HG03439 (cell line): ENCODE measurements around the gene SLC25A5.
"Not testable (repeated sequence)": the region's sequence is repeated elsewhere in the genome, so short reads cannot be mapped to it uniquely, and the experiment has no call there.

ENCODE experiments used
- ATAC-seq: cut with Tn5 transposase; IDR thresholded peaks from one replicate; pipeline ENCODE4 v1.9.1; 2021; ENCODE audit warnings: mild to moderate bottlenecking, moderate library complexity; ENCODE audit not compliant: unreplicated experiment

Gene SLC25A5

DNA sequence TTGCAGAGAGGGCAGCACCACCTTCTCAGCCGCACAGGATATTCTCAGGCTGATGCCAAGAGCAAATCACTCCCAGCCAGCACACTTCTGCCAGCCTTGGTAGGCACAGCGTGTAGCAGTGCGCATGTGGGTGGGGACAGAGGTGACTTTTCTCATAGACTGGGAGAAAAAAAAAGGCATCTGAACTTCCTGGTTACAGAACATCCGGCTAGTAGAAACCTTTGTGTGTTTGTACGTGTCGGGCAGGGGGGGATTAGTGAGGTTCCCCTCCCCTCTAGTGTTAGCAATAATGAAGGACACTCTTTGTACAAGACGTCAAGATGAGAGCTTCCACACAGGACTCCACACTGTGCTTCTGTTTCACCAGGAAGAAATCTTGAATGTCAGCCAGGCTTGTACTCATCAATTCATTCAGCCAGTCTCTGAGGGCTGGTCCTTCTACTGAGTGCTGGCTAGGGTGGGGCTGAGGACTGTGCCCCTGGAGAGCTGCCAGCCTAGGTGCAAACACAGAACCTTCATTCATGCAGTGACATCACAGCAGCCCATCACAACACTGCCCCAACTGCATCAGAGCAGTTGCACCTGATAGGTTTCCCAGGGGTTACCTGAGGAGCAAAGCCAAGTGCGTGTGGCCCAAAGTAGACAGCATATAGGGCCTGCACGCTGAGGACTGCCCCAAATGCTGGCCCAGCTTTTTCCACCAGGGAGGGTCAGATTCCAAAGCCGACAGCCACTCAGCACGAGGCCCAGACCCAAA is 34.7 kb downstream of the SLC25A5 start:
- no peak for ATAC-seq

DNA sequence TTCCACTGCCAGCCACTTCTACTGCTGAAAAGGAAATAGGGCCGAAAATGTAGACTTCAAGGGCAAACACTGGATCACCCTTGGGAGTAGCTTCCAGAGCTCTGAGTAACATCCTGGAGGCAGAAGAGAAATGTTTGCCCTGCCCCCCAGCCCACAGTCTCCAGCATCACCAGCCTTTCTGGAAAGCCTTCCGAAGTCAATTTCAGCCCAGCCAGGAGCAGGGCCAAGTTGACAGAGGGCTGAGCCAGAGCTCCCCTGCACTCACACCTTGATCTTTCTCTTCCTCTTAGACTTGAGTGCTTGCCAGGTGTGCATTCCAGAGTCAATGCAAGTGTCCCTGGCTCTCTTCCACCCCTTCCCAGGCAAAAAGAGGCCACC is 35.2 kb downstream of the SLC25A5 start:
- ATAC-seq: no peak

DNA sequence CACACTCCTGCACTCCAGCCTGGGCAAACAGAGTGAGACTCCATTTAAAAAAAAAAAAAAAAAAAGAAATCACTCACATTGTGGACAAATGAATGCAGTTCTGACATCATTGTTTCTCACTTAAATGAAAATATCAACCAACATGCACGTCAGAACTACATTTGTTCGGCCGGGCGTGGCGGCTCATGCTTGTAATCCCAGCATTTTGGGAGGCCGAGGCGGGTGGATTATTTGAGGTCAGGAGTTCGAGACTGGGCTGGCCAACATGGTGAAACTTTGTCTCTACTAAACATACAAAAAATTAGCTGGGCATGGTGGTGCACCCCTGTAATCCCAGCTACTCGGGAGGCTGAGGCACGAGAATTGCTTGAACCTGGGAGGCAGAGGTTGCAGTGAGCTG is 36.9 kb downstream of the SLC25A5 start:
- ATAC-seq: not testable (repeated sequence)

DNA sequence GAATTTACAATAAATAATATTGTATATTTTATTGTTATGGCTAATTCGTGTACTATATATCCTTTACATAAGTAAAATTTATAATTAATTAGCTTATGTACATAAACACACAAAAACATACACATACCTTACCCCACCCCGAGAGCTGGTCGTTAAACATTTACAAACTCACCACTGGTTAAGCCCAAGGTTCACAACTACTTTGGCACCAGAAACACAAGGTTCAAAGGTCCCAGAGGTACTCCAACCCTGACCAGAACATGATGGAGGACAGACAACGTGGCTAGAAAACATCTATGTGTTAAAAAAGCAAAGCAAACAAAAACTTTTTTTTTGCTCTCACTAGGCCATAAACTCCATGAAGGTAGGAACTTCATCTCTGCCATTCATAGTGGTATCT is 37.7 kb downstream of the SLC25A5 start:
- ATAC-seq: no peak

DNA sequence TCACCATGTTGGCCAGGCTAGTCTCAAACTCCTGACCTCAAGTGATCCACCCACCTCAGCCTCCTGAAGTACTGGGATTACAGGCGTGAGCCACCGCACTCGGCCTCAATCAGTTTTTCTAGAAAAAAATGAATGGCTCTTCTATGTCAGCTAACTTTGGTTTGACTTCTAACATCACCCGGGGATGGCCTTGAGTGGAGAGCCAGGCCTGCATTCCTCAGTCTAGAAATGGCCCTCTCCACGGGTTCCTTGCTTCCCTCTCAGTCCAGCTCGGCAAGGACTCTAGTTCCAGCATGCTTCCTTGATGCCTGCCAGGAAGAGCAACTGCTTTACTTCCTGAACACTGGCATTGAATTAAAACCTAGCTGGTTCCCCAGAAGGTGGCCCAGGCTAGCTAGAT is 39.0 kb downstream of the SLC25A5 start:
- ATAC-seq: no peak

DNA sequence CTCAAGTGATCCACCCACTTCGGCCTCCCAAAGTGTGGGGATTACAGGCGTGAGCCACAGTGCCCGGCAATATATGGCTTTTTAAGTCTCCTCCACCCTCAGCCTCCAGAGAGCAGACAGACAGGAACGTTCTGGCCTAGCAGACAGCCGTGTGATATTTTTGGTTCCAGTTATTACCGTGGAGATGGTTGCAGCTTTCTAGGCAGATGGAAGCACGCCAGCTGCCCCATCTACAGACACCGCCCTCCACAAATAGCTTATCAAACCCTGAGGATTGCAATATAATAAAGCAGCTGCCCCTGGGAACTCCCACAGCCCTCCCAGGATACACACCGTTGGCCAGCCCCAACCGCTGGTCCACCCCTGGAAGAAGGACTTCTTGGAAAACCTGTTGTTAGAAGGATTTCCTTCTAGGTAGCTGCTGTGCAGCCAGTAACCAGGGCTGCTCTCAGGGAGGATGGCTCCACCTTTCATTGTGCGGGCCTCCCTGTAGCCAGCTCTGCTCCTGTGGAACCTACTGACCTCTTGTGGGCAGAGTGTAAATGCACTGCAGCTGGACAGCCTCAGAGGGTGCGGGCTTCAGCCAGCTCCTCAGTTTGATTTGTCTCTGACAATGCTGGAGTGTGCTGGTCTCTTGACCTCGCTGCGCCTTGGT is 44.0 kb downstream of the SLC25A5 start:
- no peak for ATAC-seq

DNA sequence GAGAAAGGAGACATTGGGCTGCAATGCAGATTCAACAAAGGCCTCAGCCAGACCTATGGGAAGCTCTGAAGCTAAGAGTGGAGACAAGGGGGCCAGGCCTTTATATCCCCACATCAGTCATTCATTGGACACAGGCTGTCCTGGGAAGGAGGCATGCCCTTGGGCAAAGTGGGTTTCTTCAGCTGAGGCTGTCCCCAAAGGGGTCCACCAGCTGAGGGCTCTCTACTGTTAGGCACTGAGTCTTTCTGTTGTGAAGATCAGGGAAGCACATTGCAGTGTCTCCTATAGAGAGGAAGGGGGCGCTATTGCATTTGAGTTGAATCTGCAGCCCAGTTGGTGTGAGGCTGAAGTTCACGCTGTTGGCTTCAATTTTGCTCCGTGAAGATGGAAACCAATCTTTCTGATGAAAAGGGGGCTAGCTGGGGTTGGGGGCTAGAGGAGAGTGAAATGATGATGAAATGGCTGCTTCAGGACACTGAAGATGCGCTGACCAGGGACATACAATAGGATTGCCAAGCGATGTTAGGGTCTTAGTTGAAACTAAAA is 48.0 kb downstream of the SLC25A5 start:
- ATAC-seq: no peak

DNA sequence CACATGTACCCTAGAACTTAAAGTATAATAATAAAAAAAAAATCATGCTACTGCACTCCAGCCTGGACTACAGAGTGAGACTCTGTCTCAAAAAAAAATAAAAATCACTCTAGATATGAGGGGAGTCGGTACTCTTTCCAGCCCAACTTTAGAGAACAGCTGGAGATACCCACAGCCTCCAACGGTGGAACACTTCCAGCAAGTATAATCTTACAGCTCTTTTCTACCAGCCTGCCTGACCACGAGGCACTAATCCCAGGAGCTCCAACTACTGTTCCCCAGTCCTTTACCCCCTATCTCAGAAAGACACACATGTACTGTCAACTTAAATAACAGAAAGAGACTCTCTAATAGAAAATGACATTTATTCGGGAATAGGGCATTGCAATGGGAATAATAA is 50.1 kb downstream of the SLC25A5 start:
- no peak for ATAC-seq
